Spleen (tissue), 11 donors: ENCODE results near the gene ATP10A. TPM values are rescaled to one million over a fixed set of nuclear protein-coding genes. Genes with fewer than 3 reads are reported as not detected.

Source experiments
- DNase-seq: peaks from one replicate; pipeline ENCODE4 v3.0.0-alpha.2; 2020
- H3K27ac ChIP-seq, 8 donors: fragments of 200-600 bp; sonication (generic) in 7 of 8; 1 replicate in 4 of 8; 2 replicates in 4 of 8; pipeline versions ENCODE4 v1.5.0 to v1.8.0; 2016 to 2021; ENCODE audit warnings: inconsistent platforms in 4 of 8, mild to moderate bottlenecking in 4 of 8, moderate library complexity in 1 of 8
- H3K27me3 ChIP-seq, 7 donors: fragments of 200-600 bp; sonication (generic) in 6 of 7; replicated peaks in 1 of 7; 1 replicate in 4 of 7; 2 replicates in 3 of 7; pipeline versions ENCODE4 v1.5.0 to v1.8.0; 2016 to 2021; ENCODE audit warnings: inconsistent platforms in 3 of 7, mild to moderate bottlenecking in 1 of 7
- H3K36me3 ChIP-seq, 6 donors: fragments of 200-600 bp; sonication (generic) in 5 of 6; 1 replicate in 4 of 6; 2 replicates in 2 of 6; pipeline versions ENCODE4 v1.5.0 to v1.8.0; 2016 to 2021; ENCODE audit warnings: inconsistent platforms in 2 of 6
- H3K4me1 ChIP-seq, 6 donors: fragments of 200-600 bp; sonication (generic) in 5 of 6; 1 replicate in 3 of 6; 2 replicates in 3 of 6; pipeline versions ENCODE4 v1.5.0 to v1.8.0; 2016 to 2021; ENCODE audit warnings: inconsistent platforms in 3 of 6
- H3K4me3 ChIP-seq, 8 donors: fragments of 200-600 bp; sonication (generic) in 7 of 8; 1 replicate in 4 of 8; 2 replicates in 4 of 8; pipeline versions ENCODE4 v1.5.0 to v1.8.0; 2016 to 2021; ENCODE audit warnings: inconsistent platforms in 4 of 8, mild to moderate bottlenecking in 4 of 8, moderate library complexity in 2 of 8
- H3K9me3 ChIP-seq, 8 donors: fragments of 200-600 bp; sonication (generic) in 7 of 8; 1 replicate in 4 of 8; 2 replicates in 4 of 8; pipeline versions ENCODE4 v1.5.0 to v1.8.0; 2016 to 2021; ENCODE audit warnings: inconsistent platforms in 4 of 8
- CTCF ChIP-seq, 11 experiments: fragments of 200-600 bp in 7 of 11; fragments of 450-650 bp in 4 of 11; sonication (generic) in 4 of 11; IDR thresholded peaks in 8 of 11; conservative IDR thresholded peaks in 3 of 11; 1 replicate in 7 of 11; 2 replicates in 4 of 11; pipeline versions ENCODE4 v1.4.0 to v1.8.0; 2016 to 2021; ENCODE audit warnings: antibody characterized with exemption in 11 of 11, inconsistent platforms in 4 of 11, mild to moderate bottlenecking in 1 of 11
- POLR2A ChIP-seq, 3 donors: fragments of 450-650 bp; IDR thresholded peaks; one replicate each; pipeline ENCODE4 v1.5.1; 2017; ENCODE audit warnings: antibody characterized with exemption in 3 of 3, mild to moderate bottlenecking in 1 of 3
- POLR2AphosphoS5 ChIP-seq, 3 donors: sonication (generic); formaldehyde crosslinking; IDR thresholded peaks; one replicate each; pipeline ENCODE4 v1.5.1; 2017; ENCODE audit warnings: antibody characterized with exemption in 3 of 3
- WGBS, 5 donors: extraction: QIAGEN DNeasy Blood & Tissue Kit in 3 of 5; methylation state at CpG; one replicate each; pipeline versions ENCODE4 v1.1.5 to v1.1.7; 2013 to 2018; 5-methylcytosine and 5-hydroxymethylcytosine counted together
- intact Hi-C: fragments of 100-400 bp; cut with DNase I; formaldehyde crosslinking; loops from one replicate; pipeline ENCODE4 v1.15.0; 2023; ENCODE audit warnings: low total_unique reads
- polyA plus RNA-seq, 3 donors: library from polyadenylated mRNA; stranded (reverse); fragments of 200-250 nt; gene quantifications; one replicate each; pipeline ENCODE4 v1.2.1, GENCODE V29; 2013
- total RNA-seq, 7 donors: library from RNA; depleted of rRNA in 3 of 7; stranded (reverse); fragments of >200 nt in 3 of 7; fragmentation: NEBNext Ultra II Directional in 4 of 7; extraction: Animal tissue kit (Norgen Biotek cat#: 25700) in 4 of 7; gene quantifications; one replicate each; pipeline versions ENCODE4 v1.1.0 to v1.2.1, GENCODE V29; 2016 to 2021
- donor health status: healthy with polysubstance abuse.
- donor health status: DM: no; HTN: no; CAD: no; lungs with moderate emphysema.
- donor health status: DM: no; HTN: no; CAD: no.
- donor health status: Bipolar disorder and iron deficiency.
- donor health status: healthy.
- donor health status: DM: no; HTN: no; CAD: no.
- donor health status: DM: yes; HTN: yes; CAD: no.

The ATP10A gene
- total and polyA plus RNA-seq, 10 donors = 0.54 to 8.6 (median 2.7) TPM

- DNase-seq = peak; percentile 15
- intact Hi-C loops = no loop called here
- no peak for TF ChIP-seq POLR2A (IDR thresholded peaks at IDR 0.05)
- TF ChIP-seq POLR2AphosphoS5 (IDR thresholded peaks at IDR 0.05) = no peak
- no peak for TF ChIP-seq CTCF (IDR thresholded peaks at IDR 0.05 in 8 of 11, conservative IDR thresholded peaks at IDR 0.05 in 3 of 11)
- H3K4me1 ChIP-seq = no peaks in the 10 kb centered on the region
- H3K27ac ChIP-seq = no peak overlapping the region
- no peaks in the 10 kb centered on the region for H3K36me3 ChIP-seq
- 78 to 86% (median 85%) methylated on average over 11 to 18 of the region's 18 CpGs for WGBS, 5 donors
- no peak overlapping the region for H3K4me3 ChIP-seq
- H3K9me3 ChIP-seq = no peaks in the 10 kb centered on the region
- peaks cover 0 to 3% (median 0%) of the 10 kb centered on the region in 7 donors for H3K27me3 ChIP-seq
Measured at GRCh38 chr15:25733036-25733855, 129.9 kb downstream of the ATP10A start.

GRCh38 chr15:25732191-25732590, 130.9 kb downstream of the ATP10A start:
- Histone ChIP-seq H3K36me3 (no peaks in the 10 kb centered on the region), H3K9me3 (no peaks in the 10 kb centered on the region), H3K27me3 (peaks cover 0 to 3% (median 0%) of the 10 kb centered on the region in 7 donors), H3K4me3 (no peak overlapping the region), H3K27ac (no peak overlapping the region), H3K4me1 (no peaks in the 10 kb centered on the region)
- intact Hi-C loops = no loop called here
- WGBS, 5 donors = 78 to 93% (median 81%) methylated on average over 6 of the region's 6 CpGs
- peak; percentile 10 for DNase-seq
- TF ChIP-seq POLR2A (IDR thresholded peaks at IDR 0.05) (no peak), POLR2AphosphoS5 (IDR thresholded peaks at IDR 0.05) (no peak), CTCF (IDR thresholded peaks at IDR 0.05 in 8 of 11, conservative IDR thresholded peaks at IDR 0.05 in 3 of 11) (no peak)

- intact Hi-C loops = no loop called here
- Histone ChIP-seq H3K36me3 (no peaks in the 10 kb centered on the region), H3K27ac (no peak overlapping the region), H3K9me3 (no peaks in the 10 kb centered on the region), H3K4me1 (no peaks in the 10 kb centered on the region), H3K4me3 (no peak overlapping the region), H3K27me3 (peaks cover 0 to 3% (median 0%) of the 10 kb centered on the region in 7 donors)
- peak; percentile 16 for DNase-seq
- TF ChIP-seq POLR2AphosphoS5 (IDR thresholded peaks at IDR 0.05) (no peak), POLR2A (IDR thresholded peaks at IDR 0.05) (no peak), CTCF (IDR thresholded peaks at IDR 0.05 in 8 of 11, conservative IDR thresholded peaks at IDR 0.05 in 3 of 11) (no peak)
- 77 to 87% (median 80%) methylated on average over 2 of the region's 2 CpGs for WGBS, 5 donors
Measured at GRCh38 chr15:25731411-25731810, 131.7 kb downstream of the ATP10A start.

- no peak overlapping the region for H3K4me3 ChIP-seq
- WGBS, 5 donors = 83 to 93% (median 90%) methylated on average over 6 of the region's 6 CpGs
- no peaks in the 10 kb centered on the region for H3K9me3 ChIP-seq
- H3K27me3 ChIP-seq = peaks cover 0 to 3% (median 0%) of the 10 kb centered on the region in 7 donors
- no peaks in the 10 kb centered on the region for H3K4me1 ChIP-seq
- intact Hi-C loops = no loop called here
- H3K36me3 ChIP-seq = no peaks in the 10 kb centered on the region
- TF ChIP-seq POLR2A (IDR thresholded peaks at IDR 0.05) = no peak
- no peak overlapping the region for H3K27ac ChIP-seq
- peak; percentile 19 for DNase-seq
Measured at GRCh38 chr15:25730918-25731317, 132.2 kb downstream of the ATP10A start.
